Measurements from ENCODE around the gene NBEA. TPM values are rescaled to one million over a fixed set of nuclear protein-coding genes. Genes with fewer than 3 reads are reported as not detected.

NBEA gene
- total RNA-seq, 4 donors from 2014 or later, result 21.5 to 60.4 (median 27.9) TPM

DNA sequence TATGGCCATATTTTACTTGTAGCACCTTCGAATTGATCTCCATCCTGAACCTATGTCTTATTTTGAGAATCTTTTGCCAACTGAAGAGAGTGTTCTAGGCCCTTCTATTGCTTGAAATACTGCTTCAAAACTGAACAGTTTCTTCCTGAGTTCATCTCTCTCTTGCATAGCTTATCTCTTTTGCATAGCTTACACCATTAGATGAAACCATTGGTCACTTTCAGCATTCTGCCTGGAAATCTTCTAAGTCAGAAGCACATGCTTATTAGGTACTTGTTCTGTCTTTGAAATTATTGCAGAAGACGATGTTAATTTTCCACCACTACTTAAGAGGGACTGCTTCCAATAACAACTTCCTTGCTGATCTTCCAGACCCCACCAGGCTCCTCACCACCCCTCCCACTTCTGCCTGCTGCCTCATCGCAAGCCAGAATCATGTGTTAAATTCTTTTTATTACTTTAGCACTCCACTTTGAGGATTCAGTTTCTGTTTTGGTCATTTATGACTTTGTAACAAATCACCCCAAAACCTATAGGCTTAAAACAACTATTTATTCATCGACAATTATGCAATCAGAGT is 656.8 kb downstream of the NBEA start:
- WGBS, 2 donors, result 55 to 74% methylated on average over 4 of the region's 4 CpGs
- Histone ChIP-seq H3K4me1 (no peaks in the 10 kb centered on the region), H3K27me3 (no peaks in the 10 kb centered on the region), H3K27ac (no peak overlapping the region), H3K36me3 (no peaks in the 10 kb centered on the region), H3K4me3 (replicated peaks in 1 of 3) (no peak overlapping the region), H3K9me3 (no peaks in the 10 kb centered on the region)
- DNase-seq, result no peak
- TF ChIP-seq, protein P1, sequence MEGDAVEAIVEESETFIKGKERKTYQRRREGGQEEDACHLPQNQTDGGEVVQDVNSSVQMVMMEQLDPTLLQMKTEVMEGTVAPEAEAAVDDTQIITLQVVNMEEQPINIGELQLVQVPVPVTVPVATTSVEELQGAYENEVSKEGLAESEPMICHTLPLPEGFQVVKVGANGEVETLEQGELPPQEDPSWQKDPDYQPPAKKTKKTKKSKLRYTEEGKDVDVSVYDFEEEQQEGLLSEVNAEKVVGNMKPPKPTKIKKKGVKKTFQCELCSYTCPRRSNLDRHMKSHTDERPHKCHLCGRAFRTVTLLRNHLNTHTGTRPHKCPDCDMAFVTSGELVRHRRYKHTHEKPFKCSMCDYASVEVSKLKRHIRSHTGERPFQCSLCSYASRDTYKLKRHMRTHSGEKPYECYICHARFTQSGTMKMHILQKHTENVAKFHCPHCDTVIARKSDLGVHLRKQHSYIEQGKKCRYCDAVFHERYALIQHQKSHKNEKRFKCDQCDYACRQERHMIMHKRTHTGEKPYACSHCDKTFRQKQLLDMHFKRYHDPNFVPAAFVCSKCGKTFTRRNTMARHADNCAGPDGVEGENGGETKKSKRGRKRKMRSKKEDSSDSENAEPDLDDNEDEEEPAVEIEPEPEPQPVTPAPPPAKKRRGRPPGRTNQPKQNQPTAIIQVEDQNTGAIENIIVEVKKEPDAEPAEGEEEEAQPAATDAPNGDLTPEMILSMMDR (IDR thresholded peaks at IDR 0.05), result no peak
- TF ChIP-seq POLR2A (IDR thresholded peaks at IDR 0.05), result no peak
- intact Hi-C loops (cut with DNase I), result no loop called here

DNA sequence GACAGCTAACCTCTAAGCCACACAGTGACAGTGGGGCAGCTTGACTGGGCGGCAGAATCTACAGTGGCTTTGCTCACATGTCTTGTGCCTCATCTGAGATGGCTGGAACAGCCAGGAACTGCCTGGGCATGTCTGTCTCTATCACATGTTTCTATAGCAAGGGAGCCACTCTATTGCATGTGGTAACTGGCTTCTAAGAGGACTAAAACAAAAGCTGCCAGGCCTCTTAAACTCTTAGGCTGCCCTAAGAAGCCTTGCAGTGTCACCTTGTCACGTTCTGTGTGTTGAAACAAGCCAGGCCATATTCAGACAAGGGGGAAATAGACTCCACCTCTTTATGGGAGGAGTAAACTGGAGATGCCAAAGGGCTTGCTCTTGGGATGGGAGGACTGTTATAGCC is 657.3 kb downstream of the NBEA start:
- 87 to 88% methylated on average over 2 of the region's 2 CpGs for WGBS, 2 donors
- Histone ChIP-seq H3K9me3 (no peaks in the 10 kb centered on the region), H3K36me3 (no peaks in the 10 kb centered on the region), H3K4me1 (no peaks in the 10 kb centered on the region), H3K27ac (no peak overlapping the region), H3K4me3 (replicated peaks in 1 of 3) (no peak overlapping the region), H3K27me3 (no peaks in the 10 kb centered on the region)
- intact Hi-C loops (cut with DNase I), result no loop called here
- DNase-seq, result no peak
- no peak for TF ChIP-seq POLR2A (IDR thresholded peaks at IDR 0.05)
- TF ChIP-seq, protein P1 (IDR thresholded peaks at IDR 0.05), result no peak

DNA sequence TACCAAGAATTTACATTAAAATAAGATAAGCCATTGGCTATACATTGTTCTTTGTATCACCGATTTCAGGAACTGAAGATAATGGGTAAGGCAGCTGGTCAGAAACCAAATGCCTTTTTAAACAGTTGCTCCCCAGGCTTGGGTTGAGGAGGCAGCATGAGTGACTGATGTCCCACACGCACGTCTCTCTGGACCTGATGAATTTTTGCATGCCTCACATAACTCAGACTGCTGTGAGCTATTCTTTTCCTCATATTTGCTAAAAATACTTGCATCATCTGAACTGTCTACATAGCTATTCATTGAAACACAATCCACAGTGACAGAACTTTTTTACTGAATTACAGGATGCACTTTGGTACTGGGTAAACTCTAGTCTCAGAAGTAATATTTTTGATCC is 658.1 kb downstream of the NBEA start:
- 91 to 97% methylated on average over 3 of the region's 3 CpGs for WGBS, 2 donors
- TF ChIP-seq, protein P1 (IDR thresholded peaks at IDR 0.05), result no peak
- TF ChIP-seq POLR2A (IDR thresholded peaks at IDR 0.05), result no peak
- Histone ChIP-seq H3K36me3 (no peaks in the 10 kb centered on the region), H3K27ac (no peak overlapping the region), H3K4me1 (no peaks in the 10 kb centered on the region), H3K4me3 (replicated peaks in 1 of 3) (no peak overlapping the region), H3K9me3 (no peaks in the 10 kb centered on the region), H3K27me3 (no peaks in the 10 kb centered on the region)
- no peak for DNase-seq
- intact Hi-C loops (cut with DNase I), result no loop called here

DNA sequence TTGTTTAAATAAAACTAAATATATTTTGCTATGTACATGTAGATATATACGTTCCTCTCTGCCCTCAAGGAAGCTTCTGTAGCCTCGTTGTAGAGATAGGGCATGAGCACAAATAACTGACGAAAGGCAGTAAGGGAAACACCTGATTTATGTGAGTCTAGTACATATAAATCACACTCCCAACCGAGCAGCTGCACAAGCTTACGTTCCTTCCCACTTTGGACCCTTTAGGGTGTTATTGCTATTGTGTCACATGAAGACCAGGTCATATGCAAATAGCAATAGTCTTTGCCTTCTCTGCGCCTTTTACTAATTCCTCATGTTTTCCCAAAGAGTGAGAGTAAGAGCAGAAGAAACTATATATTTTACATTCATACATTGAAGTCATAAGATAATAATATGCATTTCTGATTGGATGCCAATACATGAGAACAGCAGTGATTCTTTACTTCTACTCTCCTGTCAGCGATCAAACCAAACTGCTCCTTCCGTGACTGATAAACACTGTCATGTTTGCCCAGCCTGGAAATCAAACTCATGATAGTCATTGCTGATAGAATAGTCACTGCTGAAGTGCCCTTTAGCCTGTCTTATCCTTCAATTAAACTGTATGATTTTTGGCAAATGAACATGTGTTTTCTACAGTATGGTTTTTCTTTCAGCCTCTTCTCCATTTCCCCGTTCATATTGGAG is 661.7 kb downstream of the NBEA start:
- intact Hi-C loops (cut with DNase I), result no loop called here
- no peaks in the 10 kb centered on the region for H3K36me3 ChIP-seq
- no peaks in the 10 kb centered on the region for H3K9me3 ChIP-seq
- DNase-seq, result no peak
- WGBS, 2 donors, result 93 to 95% methylated on average over 9 of the region's 9 CpGs
- no peak overlapping the region for H3K27ac ChIP-seq
- no peaks in the 10 kb centered on the region for H3K27me3 ChIP-seq
- no peak overlapping the region for H3K4me3 ChIP-seq (replicated peaks in 1 of 3)
- no peak for TF ChIP-seq POLR2A (IDR thresholded peaks at IDR 0.05)
- TF ChIP-seq, protein P1 (IDR thresholded peaks at IDR 0.05), result no peak
- H3K4me1 ChIP-seq, result no peaks in the 10 kb centered on the region

DNA sequence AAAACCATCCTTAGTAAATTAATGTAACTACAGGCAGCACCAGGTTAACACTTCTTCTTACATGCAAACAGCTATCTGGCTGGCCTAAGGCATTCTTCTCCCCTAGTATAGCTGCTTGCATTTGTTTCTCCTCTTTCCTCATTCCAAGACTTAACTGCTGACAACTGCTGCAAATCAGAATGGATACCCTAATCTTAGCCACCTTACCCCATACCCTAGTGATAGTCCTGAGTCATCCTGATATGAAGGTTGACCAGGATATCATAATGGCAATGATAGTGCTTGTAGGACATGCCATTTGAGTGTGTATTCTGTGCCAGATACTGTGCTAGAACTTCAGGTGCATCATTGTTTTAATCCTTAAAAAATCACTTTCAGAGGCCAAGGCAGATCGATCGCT is 672.6 kb downstream of the NBEA start:
- H3K9me3 ChIP-seq, result no peaks in the 10 kb centered on the region
- intact Hi-C loops (cut with DNase I), result no loop called here
- no peaks in the 10 kb centered on the region for H3K27me3 ChIP-seq
- TF ChIP-seq POLR2A (IDR thresholded peaks at IDR 0.05), result no peak
- TF ChIP-seq, protein P1 (IDR thresholded peaks at IDR 0.05), result no peak
- no peak overlapping the region for H3K27ac ChIP-seq
- 98 to 100% methylated on average over 2 of the region's 2 CpGs for WGBS, 2 donors
- no peak for DNase-seq
- H3K4me1 ChIP-seq, result no peaks in the 10 kb centered on the region
- H3K4me3 ChIP-seq (replicated peaks in 1 of 3), result no peak overlapping the region
- H3K36me3 ChIP-seq, result no peaks in the 10 kb centered on the region

All from thyroid gland (tissue), 4 donors.